ENCODE data around the gene DEAF1.
A peak's percentile ranks its signal among the peaks of the same experiment; 100 is the strongest.

DEAF1 gene

DNA sequence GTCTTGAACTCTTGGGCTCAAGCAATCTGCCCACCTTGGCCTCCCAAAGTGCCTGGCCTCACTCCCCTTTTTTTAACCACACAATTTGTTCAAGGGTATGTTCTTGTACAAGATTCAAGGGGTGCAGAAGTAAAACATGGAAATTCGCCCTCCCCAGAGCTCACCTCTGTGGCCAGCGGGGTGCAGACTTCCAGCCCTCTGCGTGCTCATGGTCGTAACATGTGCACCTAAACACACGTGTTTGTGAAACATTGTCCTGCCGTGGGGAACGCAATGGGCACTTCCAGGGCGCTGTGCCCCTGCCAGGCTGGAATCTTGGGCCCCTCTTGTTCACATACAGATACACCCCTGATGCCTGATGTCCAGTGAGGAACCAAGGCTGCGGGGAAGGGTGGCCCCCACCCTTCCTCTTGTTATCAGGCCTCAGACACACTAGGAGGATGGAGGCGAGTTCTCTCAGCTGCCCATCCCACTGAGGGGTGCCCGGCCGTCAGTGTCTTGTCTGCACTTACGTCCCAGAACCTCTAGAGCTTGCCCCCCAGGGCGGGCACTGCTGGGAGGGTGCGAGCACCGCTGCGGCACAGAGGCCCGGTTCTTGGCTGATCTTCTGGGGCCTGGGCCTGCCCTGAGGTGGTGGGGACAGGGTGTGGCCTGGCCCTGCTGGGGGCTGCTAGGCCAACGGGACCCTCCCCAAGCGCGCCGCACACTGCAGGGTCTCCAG lies 6.9 kb upstream of the DEAF1 start:
- H3K27me3 ChIP-seq (ENCODE audit: insufficient read depth, poor library complexity, severe bottlenecking), result peaks cover 6% of the 10 kb centered on the region
- H3K4me3 ChIP-seq (replicated peaks; ENCODE audit: insufficient read depth, low read length), result no peak overlapping the region
- TF ChIP-seq SPI1 (IDR thresholded peaks at IDR 0.05; ENCODE audit: borderline replicate concordance, low read depth) (no peak), GABPA (IDR thresholded peaks at IDR 0.05; ENCODE audit: low read depth) (no peak), POLR2AphosphoS5 (IDR thresholded peaks at IDR 0.05; ENCODE audit: low read depth) (no peak)
- TF ChIP-seq, protein P1, sequence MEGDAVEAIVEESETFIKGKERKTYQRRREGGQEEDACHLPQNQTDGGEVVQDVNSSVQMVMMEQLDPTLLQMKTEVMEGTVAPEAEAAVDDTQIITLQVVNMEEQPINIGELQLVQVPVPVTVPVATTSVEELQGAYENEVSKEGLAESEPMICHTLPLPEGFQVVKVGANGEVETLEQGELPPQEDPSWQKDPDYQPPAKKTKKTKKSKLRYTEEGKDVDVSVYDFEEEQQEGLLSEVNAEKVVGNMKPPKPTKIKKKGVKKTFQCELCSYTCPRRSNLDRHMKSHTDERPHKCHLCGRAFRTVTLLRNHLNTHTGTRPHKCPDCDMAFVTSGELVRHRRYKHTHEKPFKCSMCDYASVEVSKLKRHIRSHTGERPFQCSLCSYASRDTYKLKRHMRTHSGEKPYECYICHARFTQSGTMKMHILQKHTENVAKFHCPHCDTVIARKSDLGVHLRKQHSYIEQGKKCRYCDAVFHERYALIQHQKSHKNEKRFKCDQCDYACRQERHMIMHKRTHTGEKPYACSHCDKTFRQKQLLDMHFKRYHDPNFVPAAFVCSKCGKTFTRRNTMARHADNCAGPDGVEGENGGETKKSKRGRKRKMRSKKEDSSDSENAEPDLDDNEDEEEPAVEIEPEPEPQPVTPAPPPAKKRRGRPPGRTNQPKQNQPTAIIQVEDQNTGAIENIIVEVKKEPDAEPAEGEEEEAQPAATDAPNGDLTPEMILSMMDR (IDR thresholded peaks at IDR 0.05; ENCODE audit: insufficient read depth, low read length), result no peak
- TF ChIP-seq, protein P2, sequence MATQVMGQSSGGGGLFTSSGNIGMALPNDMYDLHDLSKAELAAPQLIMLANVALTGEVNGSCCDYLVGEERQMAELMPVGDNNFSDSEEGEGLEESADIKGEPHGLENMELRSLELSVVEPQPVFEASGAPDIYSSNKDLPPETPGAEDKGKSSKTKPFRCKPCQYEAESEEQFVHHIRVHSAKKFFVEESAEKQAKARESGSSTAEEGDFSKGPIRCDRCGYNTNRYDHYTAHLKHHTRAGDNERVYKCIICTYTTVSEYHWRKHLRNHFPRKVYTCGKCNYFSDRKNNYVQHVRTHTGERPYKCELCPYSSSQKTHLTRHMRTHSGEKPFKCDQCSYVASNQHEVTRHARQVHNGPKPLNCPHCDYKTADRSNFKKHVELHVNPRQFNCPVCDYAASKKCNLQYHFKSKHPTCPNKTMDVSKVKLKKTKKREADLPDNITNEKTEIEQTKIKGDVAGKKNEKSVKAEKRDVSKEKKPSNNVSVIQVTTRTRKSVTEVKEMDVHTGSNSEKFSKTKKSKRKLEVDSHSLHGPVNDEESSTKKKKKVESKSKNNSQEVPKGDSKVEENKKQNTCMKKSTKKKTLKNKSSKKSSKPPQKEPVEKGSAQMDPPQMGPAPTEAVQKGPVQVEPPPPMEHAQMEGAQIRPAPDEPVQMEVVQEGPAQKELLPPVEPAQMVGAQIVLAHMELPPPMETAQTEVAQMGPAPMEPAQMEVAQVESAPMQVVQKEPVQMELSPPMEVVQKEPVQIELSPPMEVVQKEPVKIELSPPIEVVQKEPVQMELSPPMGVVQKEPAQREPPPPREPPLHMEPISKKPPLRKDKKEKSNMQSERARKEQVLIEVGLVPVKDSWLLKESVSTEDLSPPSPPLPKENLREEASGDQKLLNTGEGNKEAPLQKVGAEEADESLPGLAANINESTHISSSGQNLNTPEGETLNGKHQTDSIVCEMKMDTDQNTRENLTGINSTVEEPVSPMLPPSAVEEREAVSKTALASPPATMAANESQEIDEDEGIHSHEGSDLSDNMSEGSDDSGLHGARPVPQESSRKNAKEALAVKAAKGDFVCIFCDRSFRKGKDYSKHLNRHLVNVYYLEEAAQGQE (IDR thresholded peaks at IDR 0.05; ENCODE audit: insufficient replicate concordance, low read depth), result no peak
- H3K27ac ChIP-seq (replicated peaks), result no peak overlapping the region
- DNase-seq (ENCODE audit: low read depth in 1 of 2, low spot score in 1 of 2), result no peak

DNA sequence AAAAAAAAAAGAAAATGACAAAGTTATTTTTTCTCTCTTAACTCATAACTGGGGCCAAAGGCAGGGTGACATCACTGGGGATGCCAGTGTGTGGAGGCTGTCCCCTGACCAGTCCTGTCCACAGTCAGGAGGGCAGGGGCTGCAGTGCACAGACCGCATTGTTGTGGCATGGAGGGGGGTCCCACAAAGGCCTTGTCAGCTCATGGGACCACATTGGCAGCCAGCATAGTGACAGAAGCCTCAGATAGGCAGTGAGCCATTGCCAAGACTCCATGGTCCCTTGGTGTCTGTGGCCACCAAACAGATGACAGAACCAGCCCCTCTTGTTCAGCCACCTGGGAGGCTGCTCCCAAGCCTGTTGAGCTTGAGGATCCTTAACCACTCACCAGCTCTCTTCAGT lies 4.7 kb upstream of the DEAF1 start:
- TF ChIP-seq POLR2AphosphoS5 (IDR thresholded peaks at IDR 0.05; ENCODE audit: low read depth) (0 out of 2 replicates have a peak, but pooled peaks have one; percentile 10), GABPA (IDR thresholded peaks at IDR 0.05; ENCODE audit: low read depth) (no peak)
- TF ChIP-seq, protein P1 (IDR thresholded peaks at IDR 0.05; ENCODE audit: insufficient read depth, low read length), result no peak
- Histone ChIP-seq H3K27ac (replicated peaks) (no peak overlapping the region), H3K4me3 (replicated peaks; ENCODE audit: insufficient read depth, low read length) (no peak overlapping the region), H3K27me3 (ENCODE audit: insufficient read depth, poor library complexity, severe bottlenecking) (no peaks in the 10 kb centered on the region)
- no peak for DNase-seq (ENCODE audit: low read depth in 1 of 2, low spot score in 1 of 2)

DNA sequence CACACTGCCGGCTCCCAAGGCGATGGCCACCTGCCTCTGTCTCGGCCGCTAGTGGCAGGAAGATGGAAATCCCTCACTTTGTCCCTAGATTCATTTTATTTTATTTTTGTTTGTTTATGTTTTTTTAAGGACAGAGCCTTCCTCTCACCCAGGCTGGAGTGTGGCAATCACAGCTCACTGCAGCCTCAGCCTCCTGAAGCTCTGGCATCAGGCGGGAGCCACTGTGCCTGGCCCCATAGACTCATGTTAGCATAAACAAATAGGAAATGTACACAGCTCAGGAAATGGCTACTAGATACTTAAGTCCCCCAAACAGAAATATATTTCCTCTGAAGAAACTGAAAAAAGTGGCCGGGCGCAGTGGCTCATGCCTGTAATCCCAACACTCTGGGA lies 4.1 kb upstream of the DEAF1 start:
- TF ChIP-seq, protein P1 (IDR thresholded peaks at IDR 0.05; ENCODE audit: insufficient read depth, low read length), result no peak
- no peak for TF ChIP-seq GABPA (IDR thresholded peaks at IDR 0.05; ENCODE audit: low read depth)
- no peak for TF ChIP-seq POLR2AphosphoS5 (IDR thresholded peaks at IDR 0.05; ENCODE audit: low read depth)
- TF ChIP-seq, protein P2 (IDR thresholded peaks at IDR 0.05; ENCODE audit: insufficient replicate concordance, low read depth), result no peak
- no peaks in the 10 kb centered on the region for H3K27me3 ChIP-seq (ENCODE audit: insufficient read depth, poor library complexity, severe bottlenecking)
- no peak overlapping the region for H3K27ac ChIP-seq (replicated peaks)
- no peak overlapping the region for H3K4me3 ChIP-seq (replicated peaks; ENCODE audit: insufficient read depth, low read length)
- no peak for DNase-seq (ENCODE audit: low read depth in 1 of 2, low spot score in 1 of 2)
